IPS DF 4.7 (cell line): ENCODE measurements around the gene IGLL5.
"Not testable (repeated sequence)": the region's sequence is repeated elsewhere in the genome, so short reads cannot be mapped to it uniquely, and the experiment has no call there.

Source experiments
- DNase-seq: peaks from one replicate; pipeline ENCODE4 v3.0.0-alpha.2; 2013; ENCODE audit warnings: low spot score; ENCODE audit errors: extremely low read depth

Gene IGLL5

DNA sequence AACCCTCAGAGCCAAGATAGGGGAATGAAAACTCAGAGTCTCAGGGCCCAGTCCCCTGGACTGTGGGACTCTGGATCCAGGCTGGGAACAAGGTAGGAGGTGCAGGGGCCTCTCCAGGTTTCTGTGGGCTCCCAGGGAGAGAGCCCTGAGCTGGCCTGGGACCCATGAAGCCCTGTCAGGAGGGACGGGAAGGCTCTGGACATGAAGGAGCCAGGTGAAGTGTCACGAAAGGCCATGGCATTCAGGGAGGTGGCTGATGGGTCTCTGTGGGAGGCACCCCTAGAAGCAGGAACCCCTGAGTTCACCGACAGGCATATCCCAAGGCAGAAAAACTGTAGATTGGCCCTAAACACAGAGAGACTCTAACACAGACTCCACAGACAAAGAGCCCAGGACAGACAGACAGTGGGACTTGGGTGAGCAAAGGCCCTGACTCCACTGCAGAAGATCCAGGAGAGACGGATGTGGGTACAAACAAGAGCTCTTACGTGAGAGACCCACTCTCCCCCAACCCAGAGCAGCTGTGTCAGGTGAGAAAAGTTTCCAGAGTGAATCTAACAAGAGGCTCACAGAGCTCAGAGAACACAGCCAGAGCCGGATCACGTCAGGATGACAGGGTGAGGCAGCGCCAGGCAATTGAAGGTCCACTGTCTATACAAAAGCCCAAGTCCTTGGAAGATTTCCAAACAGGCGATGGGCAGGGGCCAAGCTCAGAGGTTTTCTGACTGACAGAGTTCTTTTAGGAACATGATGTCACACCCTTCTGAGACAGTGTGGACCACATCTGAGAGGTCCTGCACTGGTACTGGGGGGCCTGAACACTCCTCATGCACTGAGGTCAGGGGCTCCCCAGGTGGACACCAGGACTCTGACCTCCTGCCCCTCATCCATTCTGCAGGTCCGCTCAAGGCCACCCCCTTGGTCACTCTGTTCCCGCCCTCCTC lies 27.4 kb downstream of the IGLL5 start:
- DNase-seq: no peak

DNA sequence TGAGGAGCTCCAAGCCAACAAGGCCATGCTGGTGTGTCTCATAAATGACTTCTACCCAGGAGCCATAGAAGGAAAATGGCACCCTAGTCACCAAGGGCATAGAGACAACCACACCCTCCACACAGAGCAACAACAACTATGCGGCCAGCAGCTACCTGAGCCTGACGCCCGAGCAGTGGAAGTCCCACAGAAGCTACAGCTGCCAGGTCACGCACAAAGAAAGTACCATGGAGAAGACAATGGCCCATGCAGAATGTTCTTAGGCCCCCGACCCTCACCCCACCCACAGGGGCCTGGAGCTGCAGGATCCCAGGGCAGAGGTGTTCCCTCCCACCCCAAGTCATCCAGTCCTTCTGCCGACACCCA lies 28.0 kb downstream of the IGLL5 start:
- no peak for DNase-seq

DNA sequence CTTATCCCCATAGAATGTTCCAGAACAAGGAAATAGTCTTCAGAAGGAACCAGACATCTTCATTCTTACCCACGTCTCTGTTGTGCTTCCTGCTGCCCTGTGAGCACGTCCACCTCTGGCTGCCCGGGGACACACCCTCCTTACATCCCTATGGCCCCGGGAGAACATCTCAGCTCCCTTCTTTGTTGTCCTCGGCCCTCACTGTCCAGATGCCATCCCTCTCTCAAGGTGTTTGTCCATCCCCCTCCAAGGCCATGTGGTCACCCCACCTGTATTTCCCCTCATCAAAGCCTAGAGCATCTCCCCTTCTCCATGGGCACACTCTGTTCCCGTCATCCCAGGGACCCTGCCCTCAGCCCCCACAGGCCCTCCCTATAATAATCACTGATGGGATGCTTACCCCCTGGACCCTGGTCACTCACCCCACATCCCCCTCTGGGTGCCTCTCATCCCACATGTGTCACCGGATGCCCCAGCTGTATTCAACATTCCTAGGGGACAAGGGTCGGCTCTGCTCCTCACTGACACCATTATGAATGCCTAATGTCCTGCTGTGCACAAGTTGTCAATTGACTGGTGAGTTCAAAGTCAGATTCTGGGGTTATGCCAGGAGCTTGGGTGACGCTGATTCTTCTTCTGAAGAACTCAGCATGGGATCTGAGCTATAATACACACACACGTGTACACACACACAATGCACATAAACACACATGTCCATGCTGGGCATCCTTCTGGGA lies 28.8 kb downstream of the IGLL5 start:
- no peak for DNase-seq

DNA sequence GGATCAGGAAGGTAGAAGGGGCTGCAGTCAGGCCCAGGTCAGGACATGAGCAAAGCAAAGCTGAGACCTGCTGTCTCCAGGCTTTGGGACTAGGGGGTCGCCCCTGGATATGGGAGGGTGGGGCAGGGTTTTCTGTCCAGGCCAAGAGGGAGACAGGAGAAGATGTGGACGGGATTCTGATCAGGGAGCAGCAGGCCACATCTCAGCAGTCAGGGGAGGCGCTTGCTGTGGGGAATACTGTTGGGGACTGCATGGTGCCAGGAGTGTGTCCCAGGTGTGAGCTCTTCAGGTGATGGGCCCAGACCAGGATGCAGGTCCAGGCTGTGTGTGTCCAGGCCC lies 29.3 kb downstream of the IGLL5 start:
- no peak for DNase-seq

DNA sequence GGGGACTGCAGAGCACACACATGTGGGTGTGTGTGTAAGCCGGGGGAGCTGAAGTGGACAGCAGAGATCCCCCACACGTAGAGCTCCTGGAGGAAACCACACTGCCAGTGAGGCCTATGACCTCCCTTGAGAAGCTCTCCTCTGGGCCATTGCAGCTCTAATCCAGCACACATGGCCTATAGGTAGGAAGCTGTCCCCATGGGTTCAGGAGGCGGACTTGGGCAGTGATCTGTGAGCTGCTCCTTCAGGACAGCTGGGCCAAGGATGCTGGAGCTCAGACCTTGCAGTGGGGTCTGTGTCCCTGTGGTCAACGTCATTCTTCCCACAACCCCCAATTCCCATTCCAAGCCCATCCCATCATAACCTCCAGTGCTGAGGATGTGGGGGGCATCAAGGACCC lies 29.8 kb downstream of the IGLL5 start:
- DNase-seq: no peak

DNA sequence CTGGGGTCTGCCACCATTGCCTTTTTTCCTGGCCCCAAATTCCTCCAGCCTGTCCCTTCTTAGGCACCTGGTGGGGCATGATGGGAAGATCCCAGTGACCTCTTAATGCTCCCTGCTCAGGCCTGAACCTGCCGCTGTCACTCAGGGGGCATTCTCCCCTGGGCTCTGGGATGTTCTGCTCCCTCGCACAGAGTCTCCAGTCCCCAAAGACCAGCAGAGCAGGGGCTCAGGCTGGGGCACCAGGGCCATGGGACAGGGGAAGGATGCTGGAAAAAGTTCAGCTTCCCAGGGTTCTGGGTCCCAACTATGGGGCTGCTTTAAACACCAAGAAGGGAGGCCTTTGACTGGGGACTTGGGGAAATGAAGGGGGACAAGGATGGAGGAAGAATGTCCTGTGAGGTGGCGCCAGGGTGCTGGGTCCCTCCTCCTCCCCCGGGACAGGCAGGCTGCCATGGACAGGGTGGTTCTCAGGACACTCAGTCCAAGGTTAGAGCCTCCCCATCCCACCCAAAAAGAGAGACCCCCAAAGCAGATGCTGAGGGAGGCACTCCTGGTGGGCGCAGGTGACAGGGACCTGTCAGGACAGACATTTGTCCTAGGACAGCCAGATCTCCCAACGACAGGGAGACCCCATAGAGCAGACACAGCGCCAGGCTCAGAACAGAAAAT lies 30.8 kb downstream of the IGLL5 start:
- DNase-seq: no peak

DNA sequence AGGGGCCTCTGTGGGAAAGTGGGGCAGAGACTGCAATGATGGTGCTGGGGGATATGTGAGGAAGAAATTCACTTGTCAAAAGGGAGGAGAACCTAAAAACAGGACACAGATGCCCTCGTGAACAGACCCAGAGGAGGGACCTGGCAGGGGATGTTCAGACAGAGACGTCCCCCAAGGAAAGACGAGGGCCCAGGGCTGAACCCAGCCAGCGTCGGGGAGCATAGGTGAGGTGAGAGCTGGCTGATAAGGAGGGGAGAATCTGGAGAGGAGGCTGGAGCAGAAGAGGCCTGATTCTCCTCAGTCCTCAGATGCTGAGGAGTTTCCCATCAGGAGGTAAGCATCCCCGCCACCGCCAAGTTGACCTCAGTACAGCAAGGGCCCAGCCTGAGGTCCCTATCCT lies 31.4 kb downstream of the IGLL5 start:
- no peak for DNase-seq

DNA sequence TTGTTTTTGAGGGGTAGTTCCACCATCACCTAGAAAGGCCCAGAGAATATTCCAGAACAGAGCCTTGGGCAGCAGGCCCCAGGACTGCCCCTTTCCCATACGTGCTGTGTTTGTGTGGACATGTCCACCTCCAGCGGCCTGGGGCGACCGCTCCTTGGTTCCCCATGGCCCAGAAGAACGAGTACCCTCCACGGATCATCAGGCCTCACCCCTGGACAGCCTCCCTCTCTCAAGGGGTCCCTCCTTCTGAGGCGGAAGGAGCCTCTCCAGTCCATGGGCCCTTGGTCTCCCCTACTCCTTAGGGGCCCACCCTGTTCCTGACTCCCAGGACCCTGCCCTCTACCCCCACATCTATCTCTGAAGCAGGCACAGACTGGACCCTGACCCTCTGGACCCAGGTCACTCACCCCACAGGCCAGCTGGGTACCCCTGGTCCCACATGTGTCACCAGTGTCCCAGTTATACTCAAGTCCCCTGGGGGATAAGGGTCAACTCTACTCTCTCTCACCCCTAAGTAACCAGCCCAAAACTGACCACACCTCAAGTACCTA lies 32.6 kb downstream of the IGLL5 start:
- DNase-seq: no peak

DNA sequence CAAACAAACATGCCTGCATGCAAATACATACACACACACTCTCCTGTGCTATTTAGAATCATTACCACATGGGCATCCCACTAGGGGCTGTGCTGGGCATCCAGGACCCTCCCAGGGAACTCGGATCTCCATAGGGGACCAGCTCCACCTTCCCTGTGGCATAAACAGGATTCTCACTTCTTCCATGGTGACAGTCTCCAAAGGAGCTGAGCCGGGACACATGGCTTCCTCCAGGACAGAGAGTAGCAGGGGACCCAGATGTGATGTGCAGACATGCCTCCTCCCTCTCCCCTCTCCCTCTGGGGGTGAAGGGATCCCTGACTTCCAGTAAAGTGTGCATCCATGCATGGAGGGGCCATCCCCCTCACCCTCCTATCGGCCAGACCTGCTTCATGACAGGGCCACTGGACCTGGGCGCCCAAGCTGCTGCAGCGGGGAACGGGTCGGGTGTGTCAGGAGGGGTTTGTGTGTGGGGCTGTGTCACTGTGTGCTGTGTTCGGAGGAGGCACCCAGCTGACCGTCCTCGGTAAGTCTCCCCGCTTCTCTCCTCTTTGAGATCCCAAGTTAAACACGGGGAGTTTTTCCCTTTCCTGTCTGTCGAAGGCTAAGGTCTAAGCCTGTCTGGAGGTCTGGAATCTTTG lies 33.4 kb downstream of the IGLL5 start:
- no peak for DNase-seq

DNA sequence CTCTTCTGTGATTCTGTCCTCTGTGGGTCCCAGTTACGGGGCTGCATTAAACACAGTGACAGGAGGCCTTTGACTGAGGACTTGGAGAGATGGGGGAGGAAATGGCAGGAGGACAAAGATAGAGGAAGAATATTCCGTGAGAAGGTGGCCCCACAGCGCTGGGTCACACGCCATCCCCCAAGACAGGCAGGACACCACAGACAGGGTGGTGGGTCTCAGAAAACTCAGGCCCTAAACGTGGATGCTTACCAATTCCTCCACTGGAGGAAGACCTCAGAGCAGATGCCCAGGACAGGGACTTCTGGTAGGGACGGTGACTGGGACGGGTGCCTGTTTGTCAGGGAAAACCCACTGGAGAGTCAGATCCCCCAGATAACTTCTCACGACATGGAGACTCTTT lies 34.0 kb downstream of the IGLL5 start:
- DNase-seq: no peak

DNA sequence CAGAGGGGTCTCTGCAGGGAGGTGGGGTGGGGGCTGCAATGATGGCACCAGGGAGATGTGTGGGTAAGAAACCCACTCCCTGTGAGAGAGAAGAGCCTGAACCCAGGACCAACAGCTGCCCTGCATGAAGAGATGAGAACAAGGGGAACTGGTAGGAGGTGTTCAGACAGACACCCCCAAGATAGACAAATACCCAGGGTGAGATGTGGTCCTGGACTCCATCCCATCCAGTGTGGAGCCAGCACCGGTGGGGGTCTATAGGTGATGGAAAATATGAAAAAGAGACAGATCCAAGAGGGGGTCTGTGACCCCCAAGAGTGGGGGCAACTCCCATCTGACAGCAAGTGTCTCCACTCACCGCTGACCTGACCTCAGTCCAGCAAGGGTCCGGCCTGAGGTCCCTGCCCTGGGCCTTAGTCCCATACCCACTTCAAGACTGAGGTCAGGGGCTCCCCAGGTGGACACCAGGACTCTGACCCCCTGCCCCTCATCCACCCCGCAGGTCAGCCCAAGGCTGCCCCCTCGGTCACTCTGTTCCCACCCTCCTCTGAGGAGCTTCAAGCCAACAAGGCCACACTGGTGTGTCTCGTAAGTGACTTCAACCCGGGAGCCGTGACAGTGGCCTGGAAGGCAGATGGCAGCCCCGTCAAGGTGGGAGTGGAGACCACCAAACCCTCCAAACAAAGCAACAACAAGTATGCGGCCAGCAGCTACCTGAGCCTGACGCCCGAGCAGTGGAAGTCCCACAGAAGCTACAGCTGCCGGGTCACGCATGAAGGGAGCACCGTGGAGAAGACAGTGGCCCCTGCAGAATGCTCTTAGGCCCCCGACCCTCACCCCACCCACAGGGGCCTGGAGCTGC lies 34.7 kb downstream of the IGLL5 start:
- not testable (repeated sequence) for DNase-seq

DNA sequence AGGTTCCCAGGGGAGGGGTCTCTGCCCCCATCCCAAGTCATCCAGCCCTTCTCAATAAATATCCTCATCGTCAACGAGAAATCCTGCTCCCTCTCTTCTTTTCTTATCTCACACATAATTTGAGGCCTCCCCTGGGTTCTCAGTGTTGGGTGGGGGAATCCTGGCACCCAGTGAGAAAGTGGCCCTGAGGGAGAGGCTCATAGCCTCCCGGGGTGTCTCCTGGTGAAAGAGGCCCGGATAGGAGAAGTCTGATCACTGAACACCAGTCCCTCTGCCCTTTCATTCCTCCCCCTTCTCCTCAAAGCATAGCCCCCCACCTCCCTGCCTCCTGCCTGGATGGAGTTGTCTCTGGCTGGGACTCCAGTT lies 35.3 kb downstream of the IGLL5 start:
- no peak for DNase-seq

DNA sequence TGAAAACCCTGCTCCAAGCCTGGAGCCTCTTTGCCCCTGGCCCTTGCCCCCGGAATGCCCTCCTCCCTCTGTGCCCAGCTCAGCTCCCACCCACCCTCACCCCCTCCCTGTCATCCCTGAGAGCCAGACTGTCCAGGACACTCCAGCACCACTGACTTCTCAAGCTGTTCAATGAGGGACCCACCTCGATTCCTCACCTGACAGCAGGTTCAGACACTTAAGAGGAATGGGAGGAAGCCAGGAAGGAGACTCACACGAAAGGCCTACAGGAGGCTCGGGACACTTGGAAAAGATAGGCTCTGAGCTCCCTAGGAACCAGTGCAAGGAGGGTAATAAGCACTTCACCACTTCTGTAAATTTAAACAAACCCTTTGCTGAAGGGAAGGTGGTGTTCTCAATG lies 35.8 kb downstream of the IGLL5 start:
- DNase-seq: no peak

DNA sequence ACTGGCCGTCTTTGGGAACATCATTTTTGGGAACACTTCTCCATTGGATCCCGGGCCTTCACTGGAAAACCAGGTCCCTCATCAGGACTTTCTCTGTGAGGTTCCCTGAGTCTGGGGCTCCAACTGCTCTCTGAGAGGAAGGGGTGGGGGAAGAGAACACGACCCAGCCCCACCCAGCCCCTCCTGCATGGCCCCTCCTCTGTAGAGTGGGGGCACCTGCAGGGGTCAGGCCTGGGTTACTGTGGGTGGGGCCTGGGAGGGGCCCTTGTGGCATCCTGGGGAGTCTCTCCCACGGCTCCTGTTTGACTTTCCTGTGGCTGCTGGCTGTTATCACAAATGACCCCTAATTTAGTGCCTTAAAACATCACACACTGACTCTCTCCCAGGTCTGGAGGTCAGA lies 36.3 kb downstream of the IGLL5 start:
- DNase-seq: no peak

DNA sequence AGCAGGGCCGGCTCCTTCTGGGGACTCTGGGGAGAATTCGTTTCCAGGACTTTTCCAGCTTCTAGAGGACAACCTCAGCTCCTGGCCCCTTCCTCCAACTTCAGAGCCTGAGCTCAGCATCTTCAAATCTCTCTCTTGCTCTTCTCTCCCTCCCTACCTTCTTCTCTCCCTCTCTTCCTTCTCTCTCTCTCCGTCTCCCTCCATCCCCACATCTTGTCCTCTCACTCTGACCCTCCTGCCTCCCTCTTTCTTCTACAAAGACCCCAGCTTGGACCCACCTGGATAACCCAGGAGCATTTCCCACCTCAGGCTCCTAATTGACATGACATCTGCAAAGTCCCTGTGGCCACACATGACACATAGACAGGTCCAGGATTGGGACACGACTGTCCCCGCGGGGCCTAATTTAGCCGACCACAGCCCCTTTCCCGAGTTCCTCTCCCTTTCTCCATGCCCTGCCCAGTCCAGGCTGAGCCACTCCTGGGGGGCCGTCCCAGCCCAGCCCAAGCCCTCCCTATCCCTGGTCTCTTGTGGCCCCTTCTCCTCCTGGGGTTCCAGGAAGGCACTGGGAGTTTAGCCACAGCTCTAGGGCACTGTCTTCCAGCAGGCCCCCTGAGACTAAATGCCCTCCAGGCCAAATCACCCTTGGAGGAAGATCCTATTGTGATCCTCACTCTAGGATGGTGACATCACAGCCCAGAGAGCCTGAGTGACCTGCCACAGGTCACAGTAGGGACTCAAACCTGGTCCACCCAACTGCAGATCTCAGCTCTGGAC lies 36.9 kb downstream of the IGLL5 start:
- DNase-seq: no peak

DNA sequence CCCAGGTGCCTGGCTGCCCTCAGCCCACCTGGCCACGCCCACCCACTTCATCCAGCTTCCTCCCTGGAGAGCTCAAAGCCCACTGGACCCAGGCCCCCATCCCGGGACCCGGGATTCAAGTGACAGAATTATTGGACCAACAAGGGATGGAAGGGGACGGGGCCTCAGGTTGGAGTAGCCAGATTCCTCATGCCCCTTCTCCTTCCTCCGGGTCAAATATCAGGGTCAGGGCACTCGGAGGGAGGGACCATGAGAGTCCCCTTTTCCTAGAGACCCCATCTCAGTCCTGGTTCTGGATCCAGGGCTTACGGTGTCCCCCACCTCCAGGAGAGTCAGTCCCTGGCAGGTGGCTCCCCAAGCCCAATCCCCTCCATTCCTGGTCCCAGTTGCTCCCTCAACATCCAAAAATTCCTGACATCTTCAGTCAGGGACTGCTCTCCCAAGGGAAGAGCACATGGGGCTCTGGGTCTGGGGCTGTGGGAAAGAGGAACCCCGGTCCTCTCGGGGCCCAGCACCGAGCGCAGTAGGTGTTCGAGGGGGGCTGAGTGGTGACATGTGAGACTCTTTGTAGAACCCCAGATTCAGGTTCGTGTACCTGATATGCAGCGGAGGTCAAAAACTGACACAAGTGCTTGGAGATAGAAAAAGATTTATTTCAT lies 37.7 kb downstream of the IGLL5 start:
- DNase-seq: no peak

DNA sequence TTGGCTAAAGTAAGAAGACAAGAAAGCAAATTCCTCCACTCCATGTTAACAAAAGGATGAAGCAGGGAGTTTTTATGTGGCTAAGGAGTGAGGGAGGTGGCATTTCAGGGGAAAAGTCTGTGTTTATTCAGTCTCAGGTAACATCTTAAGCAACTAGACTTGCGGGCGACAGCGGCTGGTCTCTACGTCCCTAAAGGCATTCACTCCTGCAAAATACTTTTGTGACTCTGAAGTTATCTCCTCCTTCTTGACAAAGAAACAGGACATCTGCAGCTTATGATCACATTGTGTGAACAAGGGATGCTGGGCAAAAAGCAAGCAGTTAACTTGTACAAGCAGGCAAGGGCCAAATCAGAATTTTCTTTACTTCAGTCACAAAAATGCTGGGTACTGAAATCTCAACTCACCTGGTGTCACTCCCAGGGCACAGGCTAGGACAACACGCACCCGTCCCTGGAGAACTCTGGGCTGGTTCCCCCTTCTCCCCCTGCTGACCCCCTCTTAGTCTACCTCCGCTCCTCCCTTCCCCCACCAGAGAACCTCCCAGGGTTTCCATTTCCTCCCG lies 38.3 kb downstream of the IGLL5 start:
- peak; percentile 5 for DNase-seq

DNA sequence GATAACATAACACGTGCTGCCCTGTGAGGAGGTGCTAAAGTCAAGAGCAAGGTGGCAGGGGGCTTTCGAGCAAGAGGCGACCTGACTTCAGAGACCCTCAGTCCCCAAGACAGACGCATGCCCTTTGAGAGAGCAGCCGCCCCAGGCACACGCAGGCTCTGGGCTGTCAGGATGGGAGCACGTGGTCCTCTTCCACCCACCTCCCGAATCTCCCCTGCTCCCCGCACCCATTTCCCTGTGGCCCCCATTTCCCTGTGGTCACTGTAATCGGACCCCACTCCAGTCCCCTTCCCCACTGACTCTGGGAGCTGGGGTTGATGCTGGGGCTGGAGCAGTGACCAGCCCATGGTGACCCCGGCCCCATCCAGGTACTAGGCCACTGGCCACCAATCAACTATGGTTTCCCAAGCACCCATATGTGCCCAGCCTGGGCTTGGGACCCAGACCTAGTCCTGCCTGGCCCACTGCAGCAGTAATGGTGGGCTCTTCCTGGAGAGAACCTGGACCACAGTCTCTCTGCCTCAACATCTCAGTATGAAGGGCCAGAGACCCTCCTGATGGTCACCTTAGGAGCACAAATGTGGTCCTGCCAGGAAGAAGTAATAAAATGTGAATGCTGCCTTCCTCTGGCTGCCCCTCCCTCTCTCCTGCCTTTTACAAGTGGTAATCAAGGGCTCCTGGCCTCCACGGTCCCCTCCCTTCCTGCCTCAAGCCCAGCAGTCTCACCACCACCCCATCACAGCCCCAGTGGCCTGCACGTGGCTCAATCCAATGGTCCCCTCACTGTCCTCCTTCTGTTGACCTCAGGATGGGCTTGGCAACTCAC lies 39.0 kb downstream of the IGLL5 start:
- DNase-seq: no peak
